Endothelial cell of coronary artery (primary cell): Measurements from ENCODE around the gene ASB8. TPM values are rescaled to one million over a fixed set of nuclear protein-coding genes. Genes with fewer than 3 reads are reported as not detected.

Experiments used
- total RNA-seq: library from RNA; depleted of rRNA; stranded (reverse); fragments of >200 nt; gene quantifications from 2 replicates; pipeline ENCODE4 v1.2.3, GENCODE V29; 2014

The ASB8 gene
- 10.8 and 11.4 TPM in 2 replicates for total RNA-seq

GRCh38 chr12:48157018-48157888 is at the start of gene ASB8:
Gene ASB8, minus strand, starts transcription at chr12:48157515. Its CDS starts 4,019 bp downstream, at chr12:48153496.

GRCh38 chr12:48203192-48203591 is 45.9 kb upstream of the ASB8 start, which contains the start of gene OR10AD1:
Gene OR10AD1, minus strand, starts transcription at chr12:48203292. Its CDS starts 0 bp downstream, at chr12:48203292.

GRCh38 chr12:48183091-48183875 is 26.0 kb upstream of the ASB8 start, which contains the start of gene CCDC184:
Gene CCDC184, plus strand, starts transcription at chr12:48183644. Its CDS starts 479 bp downstream, at chr12:48184123.

GRCh38 chr12:48119078-48119833 is 38.1 kb downstream of the ASB8 start, which contains the start of gene PFKM:
Gene PFKM, plus strand, starts transcription at chr12:48119364. Its CDS starts 3,411 bp downstream, at chr12:48122775.

GRCh38 chr12:48105867-48106680 is 51.2 kb downstream of the ASB8 start, which contains the start of gene SENP1:
Gene SENP1, minus strand, starts transcription at chr12:48106079. Its CDS starts 4,607 bp downstream, at chr12:48101472.

Other genes starting within 250 kb of the ASB8 start
- gene TMEM106C, start 193.9 kb downstream of the ASB8 start, total RNA-seq, result 38.6 and 65.9 TPM in 2 replicates
- gene COL2A1, start 153.0 kb downstream of the ASB8 start, total RNA-seq, result not detected in 2 replicates
- gene SENP1, start 51.4 kb downstream of the ASB8 start, total RNA-seq, result 9.4 and 11.2 TPM in 2 replicates
- gene PFKM, start 38.2 kb downstream of the ASB8 start, total RNA-seq, result 66.2 and 82.8 TPM in 2 replicates
- 0.09 and 0.28 TPM in 2 replicates for gene CCDC184, start 26.1 kb upstream of the ASB8 start, total RNA-seq
- gene OR10AD1, start 45.8 kb upstream of the ASB8 start, total RNA-seq, result not detected in 2 replicates
- 2.2 and 4.7 TPM in 2 replicates for gene ZNF641, start 193.4 kb upstream of the ASB8 start, total RNA-seq